Spleen (tissue), 11 donors: ENCODE results near the gene HIVEP3. TPM values are rescaled to one million over a fixed set of nuclear protein-coding genes. Genes with fewer than 3 reads are reported as not detected.

Experiments used
- DNase-seq: peaks from one replicate; pipeline ENCODE4 v3.0.0-alpha.2; 2020
- H3K27ac ChIP-seq, 8 donors: fragments of 200-600 bp; sonication (generic) in 7 of 8; 1 replicate in 4 of 8; 2 replicates in 4 of 8; pipeline versions ENCODE4 v1.5.0 to v1.8.0; 2016 to 2021; ENCODE audit warnings: inconsistent platforms in 4 of 8, mild to moderate bottlenecking in 4 of 8, moderate library complexity in 1 of 8
- H3K27me3 ChIP-seq, 7 donors: fragments of 200-600 bp; sonication (generic) in 6 of 7; replicated peaks in 1 of 7; 1 replicate in 4 of 7; 2 replicates in 3 of 7; pipeline versions ENCODE4 v1.5.0 to v1.8.0; 2016 to 2021; ENCODE audit warnings: inconsistent platforms in 3 of 7, mild to moderate bottlenecking in 1 of 7
- H3K36me3 ChIP-seq, 6 donors: fragments of 200-600 bp; sonication (generic) in 5 of 6; 1 replicate in 4 of 6; 2 replicates in 2 of 6; pipeline versions ENCODE4 v1.5.0 to v1.8.0; 2016 to 2021; ENCODE audit warnings: inconsistent platforms in 2 of 6
- H3K4me1 ChIP-seq, 6 donors: fragments of 200-600 bp; sonication (generic) in 5 of 6; 1 replicate in 3 of 6; 2 replicates in 3 of 6; pipeline versions ENCODE4 v1.5.0 to v1.8.0; 2016 to 2021; ENCODE audit warnings: inconsistent platforms in 3 of 6
- H3K4me3 ChIP-seq, 8 donors: fragments of 200-600 bp; sonication (generic) in 7 of 8; 1 replicate in 4 of 8; 2 replicates in 4 of 8; pipeline versions ENCODE4 v1.5.0 to v1.8.0; 2016 to 2021; ENCODE audit warnings: inconsistent platforms in 4 of 8, mild to moderate bottlenecking in 4 of 8, moderate library complexity in 2 of 8
- H3K9me3 ChIP-seq, 8 donors: fragments of 200-600 bp; sonication (generic) in 7 of 8; 1 replicate in 4 of 8; 2 replicates in 4 of 8; pipeline versions ENCODE4 v1.5.0 to v1.8.0; 2016 to 2021; ENCODE audit warnings: inconsistent platforms in 4 of 8
- CTCF ChIP-seq, 11 experiments: fragments of 200-600 bp in 7 of 11; fragments of 450-650 bp in 4 of 11; sonication (generic) in 4 of 11; IDR thresholded peaks in 8 of 11; conservative IDR thresholded peaks in 3 of 11; 1 replicate in 7 of 11; 2 replicates in 4 of 11; pipeline versions ENCODE4 v1.4.0 to v1.8.0; 2016 to 2021; ENCODE audit warnings: antibody characterized with exemption in 11 of 11, inconsistent platforms in 4 of 11, mild to moderate bottlenecking in 1 of 11
- POLR2A ChIP-seq, 3 donors: fragments of 450-650 bp; IDR thresholded peaks; one replicate each; pipeline ENCODE4 v1.5.1; 2017; ENCODE audit warnings: antibody characterized with exemption in 3 of 3, mild to moderate bottlenecking in 1 of 3
- POLR2AphosphoS5 ChIP-seq, 3 donors: sonication (generic); formaldehyde crosslinking; IDR thresholded peaks; one replicate each; pipeline ENCODE4 v1.5.1; 2017; ENCODE audit warnings: antibody characterized with exemption in 3 of 3
- WGBS, 5 donors: extraction: QIAGEN DNeasy Blood & Tissue Kit in 3 of 5; methylation state at CpG; one replicate each; pipeline versions ENCODE4 v1.1.5 to v1.1.7; 2013 to 2018; 5-methylcytosine and 5-hydroxymethylcytosine counted together
- intact Hi-C: fragments of 100-400 bp; cut with DNase I; formaldehyde crosslinking; loops from one replicate; pipeline ENCODE4 v1.15.0; 2023; ENCODE audit warnings: low total_unique reads
- polyA plus RNA-seq, 3 donors: library from polyadenylated mRNA; stranded (reverse); fragments of 200-250 nt; gene quantifications; one replicate each; pipeline ENCODE4 v1.2.1, GENCODE V29; 2013
- total RNA-seq, 7 donors: library from RNA; depleted of rRNA in 3 of 7; stranded (reverse); fragments of >200 nt in 3 of 7; fragmentation: NEBNext Ultra II Directional in 4 of 7; extraction: Animal tissue kit (Norgen Biotek cat#: 25700) in 4 of 7; gene quantifications; one replicate each; pipeline versions ENCODE4 v1.1.0 to v1.2.1, GENCODE V29; 2016 to 2021
- donor health status: healthy with polysubstance abuse.
- donor health status: DM: no; HTN: no; CAD: no; lungs with moderate emphysema.
- donor health status: DM: no; HTN: no; CAD: no.
- donor health status: Bipolar disorder and iron deficiency.
- donor health status: healthy.
- donor health status: DM: no; HTN: no; CAD: no.
- donor health status: DM: yes; HTN: yes; CAD: no.

The HIVEP3 gene
- total and polyA plus RNA-seq, 10 donors = 2.4 to 21.2 (median 8.2) TPM

- TF ChIP-seq CTCF (IDR thresholded peaks at IDR 0.05 in 8 of 11, conservative IDR thresholded peaks at IDR 0.05 in 3 of 11) (no peak), POLR2AphosphoS5 (IDR thresholded peaks at IDR 0.05) (no peak), POLR2A (IDR thresholded peaks at IDR 0.05) (no peak)
- intact Hi-C loops = no loop called here
- 70 to 92% (median 80%) methylated on average over 1 of the region's 1 CpG for WGBS, 5 donors
Measured at GRCh38 chr1:41933106-41933505, 14.4 kb upstream of the HIVEP3 start.

GRCh38 chr1:41931578-41931977 lies 12.9 kb upstream of the HIVEP3 start:
- Histone ChIP-seq H3K36me3 (no peaks in the 10 kb centered on the region), H3K27me3 (no peaks in the 10 kb centered on the region), H3K4me1 (no peaks in the 10 kb centered on the region), H3K4me3 (no peak overlapping the region), H3K27ac (no peak overlapping the region), H3K9me3 (no peaks in the 10 kb centered on the region)
- 83 to 95% (median 90%) methylated on average over 3 of the region's 3 CpGs for WGBS, 5 donors
- no peak for DNase-seq
- TF ChIP-seq CTCF (IDR thresholded peaks at IDR 0.05 in 8 of 11, conservative IDR thresholded peaks at IDR 0.05 in 3 of 11) (no peak), POLR2AphosphoS5 (IDR thresholded peaks at IDR 0.05) (no peak), POLR2A (IDR thresholded peaks at IDR 0.05) (no peak)
- intact Hi-C loops = no loop called here

More at GRCh38 chr1:41933106-41933505, 14.4 kb upstream of the HIVEP3 start:
- no peaks in the 10 kb centered on the region for H3K27me3 ChIP-seq
- H3K27ac ChIP-seq = no peak overlapping the region
- H3K36me3 ChIP-seq = no peaks in the 10 kb centered on the region
- H3K9me3 ChIP-seq = no peaks in the 10 kb centered on the region
- no peaks in the 10 kb centered on the region for H3K4me1 ChIP-seq
- DNase-seq = no peak
- no peak overlapping the region for H3K4me3 ChIP-seq

- H3K36me3 ChIP-seq = no peaks in the 10 kb centered on the region
- no peak for DNase-seq
- H3K4me3 ChIP-seq = no peak overlapping the region
- no peak for TF ChIP-seq CTCF (IDR thresholded peaks at IDR 0.05 in 8 of 11, conservative IDR thresholded peaks at IDR 0.05 in 3 of 11)
- TF ChIP-seq POLR2AphosphoS5 (IDR thresholded peaks at IDR 0.05) = no peak
- TF ChIP-seq POLR2A (IDR thresholded peaks at IDR 0.05) = no peak
- peaks cover 0 to 8% (median 5%) of the 10 kb centered on the region in 8 donors for H3K9me3 ChIP-seq
- intact Hi-C loops = no loop called here
- H3K27me3 ChIP-seq = no peaks in the 10 kb centered on the region
- H3K4me1 ChIP-seq = no peaks in the 10 kb centered on the region
- H3K27ac ChIP-seq = no peak overlapping the region
Measured at GRCh38 chr1:41927118-41927517, 8.4 kb upstream of the HIVEP3 start.

- TF ChIP-seq CTCF (IDR thresholded peaks at IDR 0.05 in 8 of 11, conservative IDR thresholded peaks at IDR 0.05 in 3 of 11) (no peak), POLR2A (IDR thresholded peaks at IDR 0.05) (no peak)
- H3K9me3 ChIP-seq = peaks cover 0 to 15% (median 5%) of the 10 kb centered on the region in 8 donors
- 70 to 96% (median 78%) methylated on average over 1 of the region's 1 CpG for WGBS, 5 donors
- no peak overlapping the region for H3K27ac ChIP-seq
- no peak overlapping the region for H3K4me3 ChIP-seq
- H3K4me1 ChIP-seq = no peaks in the 10 kb centered on the region
- H3K27me3 ChIP-seq = no peaks in the 10 kb centered on the region
- intact Hi-C loops = no loop called here
- H3K36me3 ChIP-seq = no peaks in the 10 kb centered on the region
- DNase-seq = no peak
Measured at GRCh38 chr1:41925712-41926111, 7.0 kb upstream of the HIVEP3 start.
